Measurements from ENCODE around the gene DUS1L. TPM values are rescaled to one million over a fixed set of nuclear protein-coding genes. Genes with fewer than 3 reads are reported as not detected.

Gene DUS1L
- polyA plus RNA-seq, 1 experiment: 21.4 TPM

GRCh38 chr17:82108038-82108437 lies 42.4 kb upstream of the DUS1L start:
- H3K9me3 ChIP-seq (ENCODE audit: control insufficient read depth, insufficient read depth, low read length): no peaks in the 10 kb centered on the region; the same call in 1 of the 2 replicates
- TF ChIP-seq, protein P1, sequence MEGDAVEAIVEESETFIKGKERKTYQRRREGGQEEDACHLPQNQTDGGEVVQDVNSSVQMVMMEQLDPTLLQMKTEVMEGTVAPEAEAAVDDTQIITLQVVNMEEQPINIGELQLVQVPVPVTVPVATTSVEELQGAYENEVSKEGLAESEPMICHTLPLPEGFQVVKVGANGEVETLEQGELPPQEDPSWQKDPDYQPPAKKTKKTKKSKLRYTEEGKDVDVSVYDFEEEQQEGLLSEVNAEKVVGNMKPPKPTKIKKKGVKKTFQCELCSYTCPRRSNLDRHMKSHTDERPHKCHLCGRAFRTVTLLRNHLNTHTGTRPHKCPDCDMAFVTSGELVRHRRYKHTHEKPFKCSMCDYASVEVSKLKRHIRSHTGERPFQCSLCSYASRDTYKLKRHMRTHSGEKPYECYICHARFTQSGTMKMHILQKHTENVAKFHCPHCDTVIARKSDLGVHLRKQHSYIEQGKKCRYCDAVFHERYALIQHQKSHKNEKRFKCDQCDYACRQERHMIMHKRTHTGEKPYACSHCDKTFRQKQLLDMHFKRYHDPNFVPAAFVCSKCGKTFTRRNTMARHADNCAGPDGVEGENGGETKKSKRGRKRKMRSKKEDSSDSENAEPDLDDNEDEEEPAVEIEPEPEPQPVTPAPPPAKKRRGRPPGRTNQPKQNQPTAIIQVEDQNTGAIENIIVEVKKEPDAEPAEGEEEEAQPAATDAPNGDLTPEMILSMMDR (IDR thresholded peaks at IDR 0.05; ENCODE audit: low read depth, low read length): no peak
- H3K4me3 ChIP-seq (ENCODE audit: low read depth, low read length): no peak overlapping the region
- DNase-seq (ENCODE audit: low read depth, low spot score): no peak
- ChIA-PET POLR2A (no interaction called here), CTCF (no interaction called here)
- H3K27me3 ChIP-seq (ENCODE audit: control insufficient read depth, insufficient read depth, low read length): no peaks in the 10 kb centered on the region
- no peak overlapping the region for H3K27ac ChIP-seq (ENCODE audit: low read depth, low read length)

DNA sequence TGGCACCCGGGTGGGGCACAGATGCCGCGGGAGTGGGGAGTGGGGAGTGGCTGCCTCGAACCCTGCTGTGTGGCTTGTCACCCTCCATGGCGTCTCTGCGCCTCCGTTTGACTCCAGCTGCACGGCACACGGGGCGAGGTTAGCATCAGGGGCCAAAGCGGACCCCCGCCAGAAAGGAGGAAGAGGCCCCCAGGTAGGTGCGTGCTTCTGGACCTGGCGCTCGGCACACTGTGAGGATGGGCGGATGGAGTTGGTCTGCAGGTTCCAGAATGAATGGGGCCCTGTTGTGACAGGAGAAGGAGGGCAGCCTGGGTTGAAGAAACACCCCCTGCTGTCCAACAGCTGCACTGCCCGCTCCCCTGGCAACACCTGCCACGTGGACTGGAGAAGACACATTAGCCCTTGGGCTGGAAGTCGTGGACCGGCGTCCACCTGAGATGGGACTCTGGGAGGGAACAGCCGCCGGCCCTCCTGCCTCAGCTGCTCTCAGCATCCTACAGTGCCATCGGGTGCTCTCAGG lies 41.8 kb upstream of the DUS1L start:
- POLR2A ChIA-PET: no interaction called here
- TF ChIP-seq, protein P1 (IDR thresholded peaks at IDR 0.05; ENCODE audit: low read depth, low read length): peak; percentile 32
- Histone ChIP-seq H3K9me3 (ENCODE audit: control insufficient read depth, insufficient read depth, low read length) (no peaks in the 10 kb centered on the region; the same call in 1 of the 2 replicates), H3K27me3 (ENCODE audit: control insufficient read depth, insufficient read depth, low read length) (no peaks in the 10 kb centered on the region), H3K4me3 (ENCODE audit: low read depth, low read length) (no peak overlapping the region), H3K27ac (ENCODE audit: low read depth, low read length) (no peak overlapping the region)
- CTCF ChIA-PET: no interaction called here
- DNase-seq (ENCODE audit: low read depth, low spot score): no peak

DNA sequence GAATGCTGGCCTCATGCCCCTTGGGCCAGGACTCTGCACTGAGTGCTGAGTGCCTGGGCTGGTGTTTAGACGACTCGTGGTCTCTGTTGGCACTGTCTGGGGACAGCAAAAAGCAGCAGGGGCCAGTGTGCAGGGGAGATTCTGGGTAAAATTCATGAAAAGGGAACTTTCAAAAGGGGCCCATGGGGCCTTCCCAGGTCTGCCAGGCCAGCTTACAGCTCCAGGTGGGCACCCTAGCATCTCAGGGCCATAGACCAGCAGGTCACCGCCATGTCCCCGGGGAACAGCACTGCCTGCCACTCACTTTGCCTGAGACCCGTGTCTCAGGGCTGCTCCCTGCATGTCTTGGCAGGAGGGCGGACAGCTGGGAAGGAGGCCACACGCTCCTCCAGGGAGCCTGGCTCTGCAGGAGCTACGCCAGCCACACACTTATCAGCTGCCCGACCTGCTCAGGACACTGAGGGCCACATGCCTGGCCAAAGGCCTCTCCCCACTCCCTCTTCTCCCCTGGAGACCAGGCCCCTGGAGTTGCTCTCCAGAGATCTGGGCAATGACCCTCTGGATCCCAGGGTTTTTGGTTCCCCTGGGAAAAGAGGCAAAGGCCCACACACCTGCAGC lies 41.2 kb upstream of the DUS1L start:
- no peak for DNase-seq (ENCODE audit: low read depth, low spot score)
- ChIA-PET CTCF (no interaction called here), POLR2A (interaction anchor here (0.9 kb wide), 1 partner anchor 69 kb away, joined by 3 read pairs; the partner anchor contains the start of gene DCXR)
- no peaks in the 10 kb centered on the region for H3K27me3 ChIP-seq (ENCODE audit: control insufficient read depth, insufficient read depth, low read length)
- no peaks in the 10 kb centered on the region; the same call in 1 of the 2 replicates for H3K9me3 ChIP-seq (ENCODE audit: control insufficient read depth, insufficient read depth, low read length)
- H3K4me3 ChIP-seq (ENCODE audit: low read depth, low read length): no peak overlapping the region
- no peak overlapping the region for H3K27ac ChIP-seq (ENCODE audit: low read depth, low read length)
- TF ChIP-seq, protein P1 (IDR thresholded peaks at IDR 0.05; ENCODE audit: low read depth, low read length): no peak

DNA sequence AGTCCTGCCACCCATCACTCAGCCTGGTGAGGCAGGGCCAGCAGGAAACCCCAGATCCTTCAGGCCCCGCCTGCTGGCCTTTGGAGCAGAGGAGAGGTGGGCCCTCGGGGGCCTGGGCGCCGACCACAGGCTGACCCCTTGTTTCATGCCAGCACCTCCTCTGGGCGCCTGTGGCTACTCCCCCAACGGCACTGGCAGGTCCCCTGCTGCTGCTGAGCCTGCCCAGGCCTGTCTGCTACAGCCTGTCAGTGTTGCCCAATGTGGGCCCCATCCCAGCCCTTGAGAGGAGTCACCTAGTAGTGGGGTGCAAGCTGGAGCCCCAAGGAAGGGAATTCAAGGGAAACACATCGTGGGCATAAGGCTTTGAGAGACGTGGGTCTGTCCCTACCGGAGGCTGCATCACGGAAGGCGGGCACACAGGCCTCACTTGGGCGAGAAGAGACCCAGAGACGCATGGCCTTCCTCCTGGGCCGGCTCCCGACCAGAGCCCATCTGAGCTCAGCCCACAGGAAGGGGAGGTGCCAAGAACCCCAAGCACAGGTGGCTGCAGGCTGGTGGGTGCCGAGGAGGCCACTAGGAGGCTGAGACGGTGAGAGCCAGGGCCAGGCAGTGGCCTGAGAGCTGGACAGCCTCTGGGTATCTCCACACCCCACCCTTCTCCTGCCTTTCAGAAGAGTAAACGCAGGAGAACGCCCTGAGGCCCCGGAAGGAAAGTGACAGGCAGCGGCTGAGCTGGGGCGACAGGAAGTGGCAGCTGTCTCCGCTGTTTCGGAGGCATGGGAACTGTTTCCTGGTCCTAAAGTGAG lies 40.5 kb upstream of the DUS1L start:
- ChIA-PET POLR2A (interaction anchor here (0.9 kb wide), 1 partner anchor 68 kb away, joined by 3 read pairs; the partner anchor contains the start of gene DCXR), CTCF (interaction anchor here (0.7 kb wide), 1 partner anchor 80 kb away, joined by 3 read pairs; no protein-coding TSS in a partner anchor)
- TF ChIP-seq, protein P1 (IDR thresholded peaks at IDR 0.05; ENCODE audit: low read depth, low read length): peak; percentile 45
- Histone ChIP-seq H3K4me3 (ENCODE audit: low read depth, low read length) (no peak overlapping the region), H3K27ac (ENCODE audit: low read depth, low read length) (no peak overlapping the region), H3K27me3 (ENCODE audit: control insufficient read depth, insufficient read depth, low read length) (no peaks in the 10 kb centered on the region), H3K9me3 (ENCODE audit: control insufficient read depth, insufficient read depth, low read length) (no peaks in the 10 kb centered on the region; the same call in 1 of the 2 replicates)
- DNase-seq (ENCODE audit: low read depth, low spot score): no peak
